ENCODE results near the gene AGFG2. TPM values are rescaled to one million over a fixed set of nuclear protein-coding genes. Genes with fewer than 3 reads are reported as not detected.
A peak's percentile ranks its signal among the peaks of the same experiment; 100 is the strongest.

AGFG2 gene
- total and polyA plus RNA-seq, 2 donors (not counting 1 experiment from before 2014, with no cell fraction given), result 2.4 to 3.1 TPM

DNA sequence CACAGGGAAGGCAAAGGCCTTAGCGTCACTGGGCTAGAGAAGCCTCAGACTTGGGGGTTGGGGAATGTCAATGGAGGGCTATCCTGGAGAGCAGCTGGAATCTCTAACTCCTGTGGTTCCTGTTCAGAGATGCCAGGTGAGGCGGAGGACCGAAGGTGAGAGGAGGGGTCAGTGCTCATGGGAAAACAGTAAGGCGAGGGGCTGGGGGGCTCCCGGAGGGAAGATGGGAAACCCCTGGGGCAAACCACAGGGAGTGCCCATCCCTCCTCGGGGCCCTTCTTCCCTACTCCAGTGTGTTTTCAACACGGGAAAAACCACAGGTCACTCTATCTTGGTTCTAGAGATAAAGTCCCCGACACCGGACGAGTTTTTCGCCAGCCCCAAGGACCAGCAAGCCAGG lies 43.6 kb downstream of the AGFG2 start:
- Histone ChIP-seq H3K36me3 (ENCODE audit: control insufficient read depth, insufficient read depth, low read length) (peaks cover 33% of the 10 kb centered on the region), H3K9me3 (ENCODE audit: control insufficient read depth, insufficient read depth, low read depth, low read length) (no peaks in the 10 kb centered on the region), H3K9ac (ENCODE audit: insufficient read depth, low read length) (no peak overlapping the region), H3K4me3 (replicated peaks in 1 of 4; ENCODE audit: control extremely low read depth in 1 of 4, insufficient read depth in 1 of 4, low read depth in 3 of 4, low read length in 4 of 4) (peak overlapping the region in 2 of 4 experiments; percentile 11 to 92), H3K27ac (ENCODE audit: insufficient read depth, low read length) (peak overlapping the region; percentile 83), H3K4me1 (ENCODE audit: control insufficient read depth, extremely low read depth, insufficient read depth, low read length) (peaks cover 9% of the 10 kb centered on the region), H4K20me1 (ENCODE audit: control insufficient read depth, extremely low read depth, insufficient read depth, low read length) (no peaks in the 10 kb centered on the region), H2AFZ (ENCODE audit: low read length) (no peak overlapping the region), H3K27me3 (ENCODE audit: control insufficient read depth, insufficient read depth, low read length) (no peaks in the 10 kb centered on the region), H3K4me2 (ENCODE audit: extremely low read depth, insufficient read depth, low read length) (no peak overlapping the region), H3K79me2 (ENCODE audit: control insufficient read depth, insufficient read depth, low read length) (peaks cover 43% of the 10 kb centered on the region)
- no peak for TF ChIP-seq EZH2 (IDR thresholded peaks at IDR 0.05; ENCODE audit: low read length, missing control alignments)
- TF ChIP-seq, protein P1, sequence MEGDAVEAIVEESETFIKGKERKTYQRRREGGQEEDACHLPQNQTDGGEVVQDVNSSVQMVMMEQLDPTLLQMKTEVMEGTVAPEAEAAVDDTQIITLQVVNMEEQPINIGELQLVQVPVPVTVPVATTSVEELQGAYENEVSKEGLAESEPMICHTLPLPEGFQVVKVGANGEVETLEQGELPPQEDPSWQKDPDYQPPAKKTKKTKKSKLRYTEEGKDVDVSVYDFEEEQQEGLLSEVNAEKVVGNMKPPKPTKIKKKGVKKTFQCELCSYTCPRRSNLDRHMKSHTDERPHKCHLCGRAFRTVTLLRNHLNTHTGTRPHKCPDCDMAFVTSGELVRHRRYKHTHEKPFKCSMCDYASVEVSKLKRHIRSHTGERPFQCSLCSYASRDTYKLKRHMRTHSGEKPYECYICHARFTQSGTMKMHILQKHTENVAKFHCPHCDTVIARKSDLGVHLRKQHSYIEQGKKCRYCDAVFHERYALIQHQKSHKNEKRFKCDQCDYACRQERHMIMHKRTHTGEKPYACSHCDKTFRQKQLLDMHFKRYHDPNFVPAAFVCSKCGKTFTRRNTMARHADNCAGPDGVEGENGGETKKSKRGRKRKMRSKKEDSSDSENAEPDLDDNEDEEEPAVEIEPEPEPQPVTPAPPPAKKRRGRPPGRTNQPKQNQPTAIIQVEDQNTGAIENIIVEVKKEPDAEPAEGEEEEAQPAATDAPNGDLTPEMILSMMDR (conservative IDR thresholded peaks at IDR 0.05 in 1 of 2, IDR thresholded peaks at IDR 0.05 in 1 of 2; ENCODE audit: low read depth in 1 of 2, low read length in 2 of 2), result no peak
- DNase-seq (ENCODE audit: low read depth in 2 of 2), result no peak

DNA sequence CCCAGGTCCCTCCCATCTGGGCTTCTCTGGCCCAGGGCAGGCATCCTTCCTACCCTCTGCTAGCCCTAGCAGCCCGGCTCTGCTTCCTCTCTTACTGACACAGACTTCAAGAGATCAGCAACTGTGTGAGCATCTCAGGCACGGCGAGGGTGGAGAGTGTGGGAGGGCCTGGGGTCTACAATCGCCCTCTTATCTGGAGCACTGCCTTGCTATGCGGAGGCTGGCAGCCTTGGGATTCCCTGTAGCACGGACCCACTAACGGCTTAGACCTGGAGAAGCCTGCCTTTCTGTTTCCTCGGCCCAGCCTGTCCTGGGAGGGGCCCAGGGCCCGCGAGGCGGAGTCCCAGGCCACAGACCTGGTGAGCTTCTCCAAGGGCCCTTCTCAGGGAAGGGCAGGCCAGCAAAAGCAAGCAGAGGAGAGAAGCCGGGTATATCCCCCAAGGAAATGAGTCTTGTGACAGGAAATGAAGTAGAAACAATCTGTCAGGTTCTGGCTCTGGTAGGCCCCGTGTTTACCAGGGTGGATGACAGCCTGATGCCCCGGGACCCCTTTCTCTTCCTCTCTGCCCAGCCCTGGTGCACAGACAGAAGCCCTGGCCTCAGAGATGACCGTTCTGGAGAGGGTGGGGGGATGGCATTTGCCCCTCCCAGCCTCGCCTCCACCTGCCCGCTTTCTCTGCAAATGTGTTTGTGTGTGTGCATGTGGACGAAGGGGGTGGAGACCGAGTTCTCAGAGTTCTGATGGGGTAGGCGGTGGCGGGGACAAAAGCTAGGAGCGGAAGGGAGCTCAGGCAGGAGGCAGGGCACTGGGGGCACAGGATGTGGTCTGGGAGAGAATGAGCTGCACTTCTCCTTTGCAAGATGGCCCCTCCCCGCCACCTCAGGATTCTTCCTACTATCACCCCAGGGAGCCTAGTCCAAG lies 44.4 kb downstream of the AGFG2 start:
- Histone ChIP-seq H3K27ac (ENCODE audit: insufficient read depth, low read length) (peak overlapping the region; percentile 83), H3K4me3 (replicated peaks in 1 of 4; ENCODE audit: control extremely low read depth in 1 of 4, insufficient read depth in 1 of 4, low read depth in 3 of 4, low read length in 4 of 4) (peak overlapping the region; percentile 33 to 92 (median 56)), H3K36me3 (ENCODE audit: control insufficient read depth, insufficient read depth, low read length) (peaks cover 29% of the 10 kb centered on the region), H4K20me1 (ENCODE audit: control insufficient read depth, extremely low read depth, insufficient read depth, low read length) (no peaks in the 10 kb centered on the region), H3K9me3 (ENCODE audit: control insufficient read depth, insufficient read depth, low read depth, low read length) (no peaks in the 10 kb centered on the region), H3K79me2 (ENCODE audit: control insufficient read depth, insufficient read depth, low read length) (peaks cover 43% of the 10 kb centered on the region), H3K4me2 (ENCODE audit: extremely low read depth, insufficient read depth, low read length) (peak overlapping the region; percentile 83), H3K9ac (ENCODE audit: insufficient read depth, low read length) (peak overlapping the region; percentile 58), H3K4me1 (ENCODE audit: control insufficient read depth, extremely low read depth, insufficient read depth, low read length) (peaks cover 9% of the 10 kb centered on the region), H2AFZ (ENCODE audit: low read length) (no peak overlapping the region), H3K27me3 (ENCODE audit: control insufficient read depth, insufficient read depth, low read length) (no peaks in the 10 kb centered on the region)
- peak; percentile 53 to 72 for DNase-seq (ENCODE audit: low read depth in 2 of 2)
- no peak for TF ChIP-seq EZH2 (IDR thresholded peaks at IDR 0.05; ENCODE audit: low read length, missing control alignments)
- TF ChIP-seq, protein P1 (conservative IDR thresholded peaks at IDR 0.05 in 1 of 2, IDR thresholded peaks at IDR 0.05 in 1 of 2; ENCODE audit: low read depth in 1 of 2, low read length in 2 of 2), result no peak

DNA sequence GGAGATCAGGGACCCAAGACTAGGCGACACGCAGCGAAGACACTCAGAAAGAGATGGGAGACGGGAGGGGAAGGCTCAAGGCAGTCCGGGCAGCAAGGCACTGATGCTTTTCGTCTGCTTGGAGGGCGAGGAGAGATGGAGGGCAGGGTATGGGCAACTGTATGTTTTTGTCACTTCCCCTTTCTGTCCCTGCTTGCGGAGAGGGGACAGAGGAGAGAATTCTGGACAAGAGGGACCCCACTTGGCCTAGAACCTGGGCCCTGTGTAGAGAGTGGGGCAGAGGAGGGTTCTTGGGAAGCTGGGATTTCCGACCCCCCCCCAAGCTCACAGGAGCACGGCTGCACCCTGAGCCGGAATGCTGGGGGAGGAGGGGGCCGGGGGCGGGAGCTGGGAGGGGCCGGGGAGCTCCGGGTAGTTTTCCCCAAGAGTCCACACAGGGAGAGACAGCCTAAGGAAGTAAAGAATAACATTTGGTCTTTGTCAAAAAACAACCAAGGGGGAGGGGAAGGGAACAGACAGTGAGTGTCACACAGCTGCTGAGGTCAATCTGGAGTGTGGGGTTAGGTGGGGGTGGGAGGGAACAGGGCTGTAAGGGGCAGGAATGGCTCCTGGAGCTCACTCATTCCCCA lies 45.2 kb downstream of the AGFG2 start:
- Histone ChIP-seq H3K36me3 (ENCODE audit: control insufficient read depth, insufficient read depth, low read length) (peaks cover 24% of the 10 kb centered on the region), H3K79me2 (ENCODE audit: control insufficient read depth, insufficient read depth, low read length) (peaks cover 43% of the 10 kb centered on the region), H2AFZ (ENCODE audit: low read length) (no peak overlapping the region), H3K4me2 (ENCODE audit: extremely low read depth, insufficient read depth, low read length) (peak overlapping the region; percentile 91), H4K20me1 (ENCODE audit: control insufficient read depth, extremely low read depth, insufficient read depth, low read length) (no peaks in the 10 kb centered on the region), H3K27ac (ENCODE audit: insufficient read depth, low read length) (peak overlapping the region; percentile 83), H3K9me3 (ENCODE audit: control insufficient read depth, insufficient read depth, low read depth, low read length) (no peaks in the 10 kb centered on the region), H3K4me1 (ENCODE audit: control insufficient read depth, extremely low read depth, insufficient read depth, low read length) (peaks cover 9% of the 10 kb centered on the region), H3K4me3 (replicated peaks in 1 of 4; ENCODE audit: control extremely low read depth in 1 of 4, insufficient read depth in 1 of 4, low read depth in 3 of 4, low read length in 4 of 4) (peak overlapping the region; percentile 76 to 98 (median 86)), H3K9ac (ENCODE audit: insufficient read depth, low read length) (peak overlapping the region; percentile 80), H3K27me3 (ENCODE audit: control insufficient read depth, insufficient read depth, low read length) (no peaks in the 10 kb centered on the region)
- TF ChIP-seq EZH2 (IDR thresholded peaks at IDR 0.05; ENCODE audit: low read length, missing control alignments), result no peak
- TF ChIP-seq, protein P1 (conservative IDR thresholded peaks at IDR 0.05 in 1 of 2, IDR thresholded peaks at IDR 0.05 in 1 of 2; ENCODE audit: low read depth in 1 of 2, low read length in 2 of 2), result no peak
- peak in 1 of 2 donors; percentile 81 for DNase-seq (ENCODE audit: low read depth in 2 of 2)
